Measurements from ENCODE around the gene SOX6. TPM values are rescaled to one million over a fixed set of nuclear protein-coding genes. Genes with fewer than 3 reads are reported as not detected.

SOX6 gene
- total RNA-seq, 1 donor from 2014 or later: 7.6 TPM

DNA sequence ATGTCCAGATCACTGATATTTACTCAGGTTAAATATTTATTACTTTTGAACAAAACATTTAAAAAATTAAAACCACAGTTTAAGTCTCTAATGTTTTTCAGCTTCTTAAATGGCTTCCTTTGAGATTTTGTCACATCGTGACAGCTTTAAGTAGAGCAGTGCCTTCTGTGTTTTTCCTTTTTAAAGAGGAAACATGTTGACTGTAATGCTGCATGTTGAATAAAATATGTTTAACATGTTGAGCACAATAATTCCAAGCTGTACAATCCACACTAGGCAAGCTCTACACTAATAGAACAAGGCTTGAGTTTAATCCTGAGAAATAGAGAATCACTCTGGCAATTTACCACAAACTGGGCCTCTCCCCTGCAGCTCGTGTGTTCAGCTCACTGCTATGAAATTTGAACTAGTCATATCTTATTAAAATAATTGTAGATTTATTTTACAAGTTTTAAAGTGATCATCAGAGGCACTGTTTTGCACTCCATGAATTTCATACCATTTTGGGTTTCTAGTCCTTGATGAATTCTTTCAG, 368.3 kb downstream of the SOX6 start:
- Mint-ChIP-seq H3K9me3 (no peaks in the 10 kb centered on the region), H3K27ac (no peak overlapping the region), H3K4me1 (peaks cover 3% of the 10 kb centered on the region), H3K36me3 (peaks cover 12% of the 10 kb centered on the region), H3K27me3 (ENCODE audit: insufficient read depth, low read depth) (no peaks in the 10 kb centered on the region), H3K4me3 (no peak overlapping the region)
- no peaks in the 10 kb centered on the region for H4K20me1 ChIP-seq (ENCODE audit: low read depth)
- no peaks in the 10 kb centered on the region for H3K79me2 ChIP-seq (ENCODE audit: low read depth)
- TF ChIP-seq, protein P1, sequence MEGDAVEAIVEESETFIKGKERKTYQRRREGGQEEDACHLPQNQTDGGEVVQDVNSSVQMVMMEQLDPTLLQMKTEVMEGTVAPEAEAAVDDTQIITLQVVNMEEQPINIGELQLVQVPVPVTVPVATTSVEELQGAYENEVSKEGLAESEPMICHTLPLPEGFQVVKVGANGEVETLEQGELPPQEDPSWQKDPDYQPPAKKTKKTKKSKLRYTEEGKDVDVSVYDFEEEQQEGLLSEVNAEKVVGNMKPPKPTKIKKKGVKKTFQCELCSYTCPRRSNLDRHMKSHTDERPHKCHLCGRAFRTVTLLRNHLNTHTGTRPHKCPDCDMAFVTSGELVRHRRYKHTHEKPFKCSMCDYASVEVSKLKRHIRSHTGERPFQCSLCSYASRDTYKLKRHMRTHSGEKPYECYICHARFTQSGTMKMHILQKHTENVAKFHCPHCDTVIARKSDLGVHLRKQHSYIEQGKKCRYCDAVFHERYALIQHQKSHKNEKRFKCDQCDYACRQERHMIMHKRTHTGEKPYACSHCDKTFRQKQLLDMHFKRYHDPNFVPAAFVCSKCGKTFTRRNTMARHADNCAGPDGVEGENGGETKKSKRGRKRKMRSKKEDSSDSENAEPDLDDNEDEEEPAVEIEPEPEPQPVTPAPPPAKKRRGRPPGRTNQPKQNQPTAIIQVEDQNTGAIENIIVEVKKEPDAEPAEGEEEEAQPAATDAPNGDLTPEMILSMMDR (IDR thresholded peaks at IDR 0.05): no peak
- TF ChIP-seq EZH2phosphoT487 (IDR thresholded peaks at IDR 0.05): no peak
- no peak for TF ChIP-seq EZH2 (IDR thresholded peaks at IDR 0.05)
- no peak overlapping the region for H3K4me2 ChIP-seq
- H3K4me3 ChIP-seq: no peak overlapping the region
- no peaks in the 10 kb centered on the region for H3K9me3 ChIP-seq (ENCODE audit: low read depth)
- no peak overlapping the region for H2AFZ ChIP-seq (replicated peaks)
- peaks cover 36% of the 10 kb centered on the region for H3K27me3 ChIP-seq
- no peak for DNase-seq (ENCODE audit: low spot score)
- H3K36me3 ChIP-seq: no peaks in the 10 kb centered on the region
- H3F3A ChIP-seq (ENCODE audit: low read depth): no peaks in the 10 kb centered on the region
- peaks cover 9% of the 10 kb centered on the region for H3K4me1 ChIP-seq
- no peak overlapping the region for H3K27ac ChIP-seq
- no peak overlapping the region for H3K9ac ChIP-seq

DNA sequence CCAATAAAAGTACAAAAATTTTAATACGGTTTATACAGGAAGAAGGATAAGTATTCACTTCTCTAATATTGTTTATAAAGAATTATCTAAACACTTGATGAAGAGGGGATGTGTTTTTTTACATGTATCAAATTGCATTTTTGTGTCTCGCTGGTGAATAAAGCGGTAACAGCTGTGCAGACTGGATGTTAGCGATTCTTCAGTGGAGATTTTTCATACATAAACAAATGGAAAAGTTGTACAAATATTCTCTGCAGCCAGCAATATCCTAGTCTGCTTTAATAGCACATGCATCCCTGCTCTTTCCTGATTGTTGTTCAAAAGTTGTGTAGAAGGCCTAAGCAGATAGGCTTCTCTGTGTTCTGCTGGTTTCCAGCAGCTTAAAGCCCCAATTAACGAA, 369.3 kb downstream of the SOX6 start:
- no peak overlapping the region for H3K27ac ChIP-seq

DNA sequence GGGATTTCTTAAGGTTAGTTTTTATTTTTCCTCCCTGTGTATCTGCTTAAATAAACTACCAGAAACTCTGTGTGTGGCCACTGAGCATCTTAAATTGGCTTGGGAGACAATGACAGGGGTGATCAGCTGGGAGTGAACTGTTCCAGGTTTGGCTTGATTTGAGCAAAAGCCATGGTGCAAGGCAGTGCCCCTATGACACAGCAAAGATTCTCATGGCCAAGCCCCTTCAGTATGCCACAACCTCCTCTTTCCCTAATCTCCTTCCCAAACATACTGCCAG, 370.5 kb downstream of the SOX6 start:
- Histone ChIP-seq H2AFZ (replicated peaks) (no peak overlapping the region), H3K36me3 (no peaks in the 10 kb centered on the region), H3K9ac (no peak overlapping the region), H4K20me1 (ENCODE audit: low read depth) (no peaks in the 10 kb centered on the region), H3K4me2 (no peak overlapping the region), H3K27ac (no peak overlapping the region), H3F3A (ENCODE audit: low read depth) (no peaks in the 10 kb centered on the region), H3K27me3 (peaks cover 15% of the 10 kb centered on the region), H3K9me3 (ENCODE audit: low read depth) (no peaks in the 10 kb centered on the region), H3K4me1 (peaks cover 9% of the 10 kb centered on the region), H3K79me2 (ENCODE audit: low read depth) (no peaks in the 10 kb centered on the region), H3K4me3 (no peak overlapping the region)
- Mint-ChIP-seq H3K27me3 (ENCODE audit: insufficient read depth, low read depth) (no peaks in the 10 kb centered on the region), H3K4me3 (no peak overlapping the region), H3K27ac (no peak overlapping the region), H3K36me3 (peaks cover 12% of the 10 kb centered on the region), H3K9me3 (no peaks in the 10 kb centered on the region), H3K4me1 (peaks cover 3% of the 10 kb centered on the region)
- DNase-seq (ENCODE audit: low spot score): no peak
- TF ChIP-seq EZH2 (IDR thresholded peaks at IDR 0.05) (no peak), EZH2phosphoT487 (IDR thresholded peaks at IDR 0.05) (no peak)
- TF ChIP-seq, protein P1 (IDR thresholded peaks at IDR 0.05): no peak

More for the DNA sequence above, 369.3 kb downstream of the SOX6 start:
- no peak for DNase-seq (ENCODE audit: low spot score)
- Mint-ChIP-seq H3K27me3 (ENCODE audit: insufficient read depth, low read depth) (no peaks in the 10 kb centered on the region), H3K9me3 (no peaks in the 10 kb centered on the region), H3K36me3 (peaks cover 12% of the 10 kb centered on the region), H3K4me3 (no peak overlapping the region), H3K27ac (no peak overlapping the region), H3K4me1 (peaks cover 3% of the 10 kb centered on the region)
- Histone ChIP-seq H3K9me3 (ENCODE audit: low read depth) (no peaks in the 10 kb centered on the region), H3K27me3 (peaks cover 27% of the 10 kb centered on the region), H4K20me1 (ENCODE audit: low read depth) (no peaks in the 10 kb centered on the region), H3K4me2 (no peak overlapping the region), H3K4me1 (peaks cover 9% of the 10 kb centered on the region), H3K4me3 (no peak overlapping the region), H2AFZ (replicated peaks) (no peak overlapping the region), H3F3A (ENCODE audit: low read depth) (no peaks in the 10 kb centered on the region), H3K36me3 (no peaks in the 10 kb centered on the region), H3K9ac (no peak overlapping the region), H3K79me2 (ENCODE audit: low read depth) (no peaks in the 10 kb centered on the region)
- TF ChIP-seq EZH2 (IDR thresholded peaks at IDR 0.05) (no peak), EZH2phosphoT487 (IDR thresholded peaks at IDR 0.05) (no peak)
- TF ChIP-seq, protein P1 (IDR thresholded peaks at IDR 0.05): no peak
